ENCODE results near the gene APOL5. TPM values are rescaled to one million over a fixed set of nuclear protein-coding genes. Genes with fewer than 3 reads are reported as not detected.
"Not testable (repeated sequence)": the region's sequence is repeated elsewhere in the genome, so short reads cannot be mapped to it uniquely, and the experiment has no call there.

Gene APOL5, protein sequence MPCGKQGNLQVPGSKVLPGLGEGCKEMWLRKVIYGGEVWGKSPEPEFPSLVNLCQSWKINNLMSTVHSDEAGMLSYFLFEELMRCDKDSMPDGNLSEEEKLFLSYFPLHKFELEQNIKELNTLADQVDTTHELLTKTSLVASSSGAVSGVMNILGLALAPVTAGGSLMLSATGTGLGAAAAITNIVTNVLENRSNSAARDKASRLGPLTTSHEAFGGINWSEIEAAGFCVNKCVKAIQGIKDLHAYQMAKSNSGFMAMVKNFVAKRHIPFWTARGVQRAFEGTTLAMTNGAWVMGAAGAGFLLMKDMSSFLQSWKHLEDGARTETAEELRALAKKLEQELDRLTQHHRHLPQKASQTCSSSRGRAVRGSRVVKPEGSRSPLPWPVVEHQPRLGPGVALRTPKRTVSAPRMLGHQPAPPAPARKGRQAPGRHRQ
- not detected for total RNA-seq

DNA sequence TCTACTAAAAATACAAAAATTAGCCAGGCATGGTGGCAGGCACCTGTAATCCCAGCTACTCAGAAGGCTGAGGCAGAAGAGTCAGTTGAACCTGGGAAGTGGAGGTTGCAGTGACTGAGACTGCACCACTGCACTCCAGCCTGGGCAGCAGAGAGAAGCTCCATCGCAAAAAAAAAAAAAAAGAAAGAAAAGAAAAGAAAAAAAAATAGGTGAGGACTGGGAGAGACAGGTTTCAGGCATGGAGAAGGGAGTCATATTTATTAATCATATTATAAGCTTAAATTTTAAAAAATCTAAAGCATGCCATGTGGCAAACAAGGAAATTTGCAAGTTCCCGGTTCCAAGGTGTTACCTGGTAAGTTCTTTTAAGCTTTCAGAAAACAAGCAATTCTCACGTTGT lies at the start of gene APOL5:
Gene APOL5, plus strand, starts transcription at position 301 of the 400 bp plus-strand sequence. Its CDS starts 0 bp downstream, at position 301.
- WGBS, 2 donors, result 62 to 66% methylated on average over 3 of the region's 3 CpGs
- intact Hi-C loops (cut with DNase I), result no loop called here
- Histone ChIP-seq H3K36me3 (replicated peaks in 1 of 2; ENCODE audit: insufficient read depth in 1 of 2, low read depth in 2 of 2) (no peaks in the 10 kb centered on the region), H3K27ac (no peak within 1 kb of the TSS), H3K4me3 (no peak within 1 kb of the TSS), H3K27me3 (no peaks in the 10 kb centered on the region), H3K4me1 (no peaks in the 10 kb centered on the region), H3K9me3 (peaks cover 0 to 5% (median 0%) of the 10 kb centered on the region in 3 donors)
- ATAC-seq, result no peak
- DNase-seq, result no peak
- TF ChIP-seq POLR2A (IDR thresholded peaks at IDR 0.05), result no peak
- TF ChIP-seq, protein P1, sequence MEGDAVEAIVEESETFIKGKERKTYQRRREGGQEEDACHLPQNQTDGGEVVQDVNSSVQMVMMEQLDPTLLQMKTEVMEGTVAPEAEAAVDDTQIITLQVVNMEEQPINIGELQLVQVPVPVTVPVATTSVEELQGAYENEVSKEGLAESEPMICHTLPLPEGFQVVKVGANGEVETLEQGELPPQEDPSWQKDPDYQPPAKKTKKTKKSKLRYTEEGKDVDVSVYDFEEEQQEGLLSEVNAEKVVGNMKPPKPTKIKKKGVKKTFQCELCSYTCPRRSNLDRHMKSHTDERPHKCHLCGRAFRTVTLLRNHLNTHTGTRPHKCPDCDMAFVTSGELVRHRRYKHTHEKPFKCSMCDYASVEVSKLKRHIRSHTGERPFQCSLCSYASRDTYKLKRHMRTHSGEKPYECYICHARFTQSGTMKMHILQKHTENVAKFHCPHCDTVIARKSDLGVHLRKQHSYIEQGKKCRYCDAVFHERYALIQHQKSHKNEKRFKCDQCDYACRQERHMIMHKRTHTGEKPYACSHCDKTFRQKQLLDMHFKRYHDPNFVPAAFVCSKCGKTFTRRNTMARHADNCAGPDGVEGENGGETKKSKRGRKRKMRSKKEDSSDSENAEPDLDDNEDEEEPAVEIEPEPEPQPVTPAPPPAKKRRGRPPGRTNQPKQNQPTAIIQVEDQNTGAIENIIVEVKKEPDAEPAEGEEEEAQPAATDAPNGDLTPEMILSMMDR (IDR thresholded peaks at IDR 0.05), result no peak

DNA sequence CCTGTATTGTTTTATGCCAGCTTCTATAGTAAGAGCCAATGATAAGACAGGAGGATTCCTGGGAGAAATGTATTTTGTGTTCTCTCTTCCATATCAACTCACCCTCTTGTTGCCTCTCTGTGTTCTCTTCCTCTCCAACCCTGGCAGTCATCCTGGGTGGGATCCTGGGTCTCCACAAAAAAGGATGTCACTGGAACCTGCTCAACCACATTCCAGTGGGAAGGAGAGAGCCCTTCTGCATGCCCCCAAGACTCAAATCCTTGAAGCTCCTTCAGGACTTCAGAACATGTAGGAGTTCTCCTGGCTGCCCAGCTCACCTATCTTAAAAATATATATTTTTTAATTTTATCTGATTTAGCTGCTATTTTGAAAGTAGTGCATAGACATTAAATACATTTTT lies 43.3 kb upstream of the APOL5 start:
- DNase-seq (no peak), ATAC-seq (no peak)
- TF ChIP-seq, protein P1 (IDR thresholded peaks at IDR 0.05), result no peak
- no peak for TF ChIP-seq POLR2A (IDR thresholded peaks at IDR 0.05)
- Histone ChIP-seq H3K27ac (no peak overlapping the region), H3K4me3 (no peak overlapping the region), H3K27me3 (no peaks in the 10 kb centered on the region), H3K9me3 (no peaks in the 10 kb centered on the region), H3K4me1 (no peaks in the 10 kb centered on the region), H3K36me3 (replicated peaks in 1 of 2; ENCODE audit: insufficient read depth in 1 of 2, low read depth in 2 of 2) (no peaks in the 10 kb centered on the region)
- intact Hi-C loops (cut with DNase I), result no loop called here

DNA sequence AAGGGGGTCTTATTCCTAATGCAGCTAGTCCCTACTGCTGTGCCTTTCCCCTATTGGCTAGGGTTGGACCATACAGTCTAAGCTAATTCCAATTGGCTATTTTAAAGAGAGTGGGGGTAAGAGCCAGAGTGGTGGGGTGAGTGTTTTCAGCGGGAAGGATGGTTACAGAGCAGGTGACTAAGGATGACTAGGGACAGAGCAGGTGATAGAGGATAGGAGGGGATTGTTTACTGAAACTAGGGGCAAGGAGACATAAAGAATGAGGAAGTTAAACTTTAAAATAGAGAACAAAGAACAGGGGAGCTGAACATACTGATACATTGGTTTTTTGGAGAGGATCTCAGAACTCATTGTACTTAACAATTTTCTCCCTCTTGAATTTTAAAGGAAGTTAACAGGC lies 41.6 kb upstream of the APOL5 start:
- H3K9me3 ChIP-seq; ATAC-seq; H3K27me3 ChIP-seq; H3K4me1 ChIP-seq; H3K4me3 ChIP-seq; DNase-seq; intact Hi-C loops (cut with DNase I); H3K36me3 ChIP-seq (replicated peaks in 1 of 2; ENCODE audit: insufficient read depth in 1 of 2, low read depth in 2 of 2); H3K27ac ChIP-seq: not testable (repeated sequence)
- WGBS, 2 donors, result 23 to 36% methylated on average over 1 of the region's 1 CpG

DNA sequence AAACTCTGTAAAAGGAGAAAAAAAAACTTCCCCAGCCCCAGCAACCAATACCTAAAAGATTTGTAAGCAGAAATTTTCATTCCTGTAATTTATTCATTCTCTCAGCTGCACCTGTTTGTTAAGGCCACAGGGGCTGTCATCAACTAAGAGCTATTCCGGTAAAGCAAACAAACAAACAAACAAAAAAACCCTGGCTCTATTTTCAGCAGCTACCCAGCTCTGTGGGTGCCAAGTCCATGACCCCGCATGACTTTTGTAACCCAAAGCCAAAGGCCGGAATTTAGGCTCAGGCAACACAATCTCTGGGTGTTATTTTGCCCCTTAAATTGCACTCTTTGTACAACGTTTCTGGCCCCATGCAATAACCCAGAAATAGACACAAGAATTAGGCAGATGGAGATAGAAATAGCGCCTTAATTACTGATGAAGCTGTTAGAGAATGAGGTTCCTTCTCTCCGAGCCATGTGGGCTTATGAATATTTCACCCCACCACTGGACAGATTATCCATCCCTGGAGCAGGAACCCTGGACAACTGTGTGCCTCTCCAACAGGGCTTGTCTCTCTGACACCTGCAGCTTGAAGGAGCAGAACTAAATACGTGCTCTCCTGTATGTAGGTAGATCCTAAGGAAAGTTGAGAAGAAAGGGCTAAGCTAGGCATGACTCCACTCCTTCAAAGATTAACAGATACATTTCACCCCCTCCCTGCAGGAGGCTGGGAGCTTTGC lies 40.0 kb upstream of the APOL5 start:
- 66 to 70% methylated on average over 7 of the region's 7 CpGs for WGBS, 2 donors
- no peaks in the 10 kb centered on the region for H3K27me3 ChIP-seq
- H3K9me3 ChIP-seq, result no peaks in the 10 kb centered on the region

DNA sequence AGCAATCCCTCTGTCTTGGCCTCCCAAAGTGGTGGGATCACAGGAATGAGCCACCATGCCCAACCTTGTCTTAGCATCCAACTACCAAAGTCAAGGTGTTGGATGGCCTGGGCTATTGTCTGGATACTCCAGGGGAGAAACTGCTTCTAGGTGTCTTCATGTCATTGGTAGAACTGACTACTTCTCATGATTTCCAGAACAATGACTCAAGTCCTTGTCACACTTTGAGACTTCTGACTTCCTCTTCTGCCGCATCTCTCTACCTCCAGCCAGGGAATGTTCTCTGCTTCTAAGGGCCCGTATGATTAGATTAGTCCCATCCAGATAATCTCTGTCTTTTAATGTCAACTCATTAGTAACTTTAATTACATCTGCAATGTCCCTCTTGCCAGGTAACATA lies 38.8 kb upstream of the APOL5 start:
- H3K4me3 ChIP-seq, result no peak overlapping the region
- ATAC-seq (no peak), DNase-seq (no peak)
- TF ChIP-seq, protein P1 (IDR thresholded peaks at IDR 0.05), result no peak
- TF ChIP-seq POLR2A (IDR thresholded peaks at IDR 0.05), result no peak
- whole genome bisulfite sequencing, 2 donors, result 63 to 76% methylated on average over 2 of the region's 2 CpGs
- no peaks in the 10 kb centered on the region for H3K36me3 ChIP-seq (replicated peaks in 1 of 2; ENCODE audit: insufficient read depth in 1 of 2, low read depth in 2 of 2)
- no peak overlapping the region for H3K27ac ChIP-seq
- H3K4me1 ChIP-seq, result no peaks in the 10 kb centered on the region
- no peaks in the 10 kb centered on the region for H3K27me3 ChIP-seq
- intact Hi-C loops (cut with DNase I), result no loop called here
- no peaks in the 10 kb centered on the region for H3K9me3 ChIP-seq

More for the DNA sequence above, 40.0 kb upstream of the APOL5 start:
- intact Hi-C loops (cut with DNase I), result no loop called here
- Histone ChIP-seq H3K4me1 (no peaks in the 10 kb centered on the region), H3K36me3 (replicated peaks in 1 of 2; ENCODE audit: insufficient read depth in 1 of 2, low read depth in 2 of 2) (no peaks in the 10 kb centered on the region), H3K27ac (no peak overlapping the region), H3K4me3 (no peak overlapping the region)
- DNase-seq (no peak), ATAC-seq (no peak)
- TF ChIP-seq POLR2A (IDR thresholded peaks at IDR 0.05), result no peak
- TF ChIP-seq, protein P1 (IDR thresholded peaks at IDR 0.05), result no peak

DNA sequence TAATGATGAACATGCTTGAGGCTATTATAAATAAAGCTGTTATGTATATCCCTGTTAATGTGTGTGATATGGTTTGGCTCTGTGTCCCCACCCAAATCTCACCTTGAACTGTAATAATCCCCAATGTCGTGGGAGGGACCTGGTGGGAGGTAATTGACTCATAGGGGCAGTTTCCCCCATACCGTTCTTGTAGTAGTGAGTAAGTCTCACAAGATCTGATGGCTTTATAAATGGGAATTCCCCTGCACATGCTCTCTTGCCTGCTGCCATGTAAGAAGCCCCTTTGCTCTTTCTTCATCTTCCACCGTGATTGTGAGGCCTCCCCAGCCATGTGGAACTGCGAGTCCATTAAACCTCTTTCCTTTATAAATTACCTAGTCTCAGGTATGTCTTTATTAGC lies 38.2 kb upstream of the APOL5 start:
- 62 to 65% methylated on average over 4 of the region's 4 CpGs for WGBS, 2 donors
- H3K4me1 ChIP-seq; H3K9me3 ChIP-seq; ATAC-seq; H3K4me3 ChIP-seq; H3K27me3 ChIP-seq; intact Hi-C loops (cut with DNase I); DNase-seq; H3K27ac ChIP-seq; H3K36me3 ChIP-seq (replicated peaks in 1 of 2; ENCODE audit: insufficient read depth in 1 of 2, low read depth in 2 of 2): not testable (repeated sequence)

Measured in body of pancreas (tissue), 4 donors.